GM18526 (cell line): ENCODE results near the gene KRTAP5-6.

Source experiments
- POLR2A ChIP-seq: IDR thresholded peaks from 3 replicates; pipeline ENCODE4 v1.6.1; 2011; ENCODE audit not compliant: insufficient read length; ENCODE audit errors: extremely low read depth

KRTAP5-6 gene, protein sequence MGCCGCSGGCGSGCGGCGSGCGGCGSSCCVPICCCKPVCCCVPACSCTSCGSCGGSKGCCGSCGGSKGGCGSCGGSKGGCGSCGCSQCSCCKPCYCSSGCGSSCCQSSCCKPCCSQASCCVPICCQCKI

DNA sequence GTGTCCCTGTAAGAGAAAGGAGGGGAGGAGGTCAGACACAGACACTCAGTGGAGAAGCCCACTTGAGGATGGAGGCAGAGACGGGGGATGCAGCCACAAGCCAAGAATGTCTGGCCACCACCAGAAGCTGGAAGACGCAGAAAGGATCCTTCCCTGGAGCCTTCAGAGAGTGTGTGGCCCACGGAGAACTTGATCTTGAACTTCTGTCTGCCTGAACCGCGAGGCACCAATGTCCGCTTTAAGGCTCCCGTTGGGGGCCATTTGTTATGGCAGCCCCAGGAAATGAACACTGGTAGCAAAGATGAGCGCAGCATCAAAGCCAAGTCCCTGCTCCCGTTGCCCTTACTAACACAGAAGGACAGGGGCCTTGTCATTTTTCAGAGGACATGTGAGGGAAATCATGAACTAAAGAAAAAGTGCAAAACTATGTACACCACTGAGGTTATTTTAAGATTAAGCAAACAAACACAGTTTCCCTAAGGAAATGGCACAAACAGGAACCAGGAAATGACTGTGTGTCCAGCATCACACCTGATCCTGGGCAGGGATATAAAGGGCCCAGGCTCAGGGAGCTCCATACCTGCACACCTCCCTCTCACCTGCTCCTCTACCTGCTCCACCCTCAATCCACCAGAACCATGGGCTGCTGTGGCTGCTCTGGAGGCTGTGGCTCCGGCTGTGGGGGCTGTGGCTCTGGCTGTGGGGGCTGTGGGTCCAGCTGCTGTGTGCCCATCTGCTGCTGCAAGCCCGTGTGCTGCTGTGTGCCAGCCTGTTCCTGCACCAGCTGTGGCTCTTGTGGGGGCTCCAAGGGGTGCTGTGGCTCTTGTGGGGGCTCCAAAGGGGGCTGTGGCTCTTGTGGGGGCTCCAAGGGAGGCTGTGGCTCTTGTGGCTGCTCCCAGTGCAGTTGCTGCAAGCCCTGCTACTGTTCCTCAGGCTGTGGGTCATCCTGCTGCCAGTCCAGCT, at the start of gene KRTAP5-6:
Gene KRTAP5-6 (plus strand): TSS at position 588 of the 963 bp plus-strand sequence. CDS start 51 bp downstream, at position 639.
- no peak for TF ChIP-seq POLR2A

DNA sequence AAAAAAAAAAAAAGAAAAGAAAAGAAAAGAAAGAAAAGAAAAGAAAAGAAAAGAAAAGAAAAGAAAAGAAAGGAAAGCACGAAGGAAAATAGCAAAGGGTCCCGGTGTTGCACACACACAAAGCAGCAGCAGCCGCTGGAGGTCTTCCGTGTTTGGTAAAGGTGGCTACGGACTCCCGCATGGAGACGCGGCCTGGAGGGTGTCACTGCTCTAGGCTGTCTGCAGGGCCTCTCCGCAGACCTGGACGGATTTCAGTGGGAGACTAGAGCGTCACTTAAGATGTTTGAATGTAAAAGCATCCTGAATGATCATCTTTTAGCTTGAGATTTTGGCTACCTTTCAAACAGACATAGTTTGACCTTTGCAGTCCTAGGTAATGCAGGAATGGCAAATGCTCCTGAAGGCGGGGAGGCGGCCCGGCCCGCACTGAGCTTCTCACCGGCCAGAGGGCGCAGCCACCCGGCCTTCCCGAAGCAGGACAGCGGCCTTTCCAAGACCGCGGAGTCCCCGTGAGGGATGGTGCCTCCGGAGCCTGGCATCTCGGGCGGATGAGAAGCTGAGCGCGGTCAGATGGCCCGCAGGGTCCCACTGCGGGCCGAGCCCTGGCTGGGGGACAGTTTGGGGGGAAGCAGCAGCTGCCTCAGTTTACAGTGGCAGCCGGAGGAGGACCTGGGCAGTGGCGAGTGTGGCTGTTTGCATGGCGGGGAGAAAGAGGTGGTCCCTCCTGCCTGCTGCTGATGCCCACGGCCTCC, 48.9 kb upstream of the KRTAP5-6 start:
- no peak for TF ChIP-seq POLR2A

DNA sequence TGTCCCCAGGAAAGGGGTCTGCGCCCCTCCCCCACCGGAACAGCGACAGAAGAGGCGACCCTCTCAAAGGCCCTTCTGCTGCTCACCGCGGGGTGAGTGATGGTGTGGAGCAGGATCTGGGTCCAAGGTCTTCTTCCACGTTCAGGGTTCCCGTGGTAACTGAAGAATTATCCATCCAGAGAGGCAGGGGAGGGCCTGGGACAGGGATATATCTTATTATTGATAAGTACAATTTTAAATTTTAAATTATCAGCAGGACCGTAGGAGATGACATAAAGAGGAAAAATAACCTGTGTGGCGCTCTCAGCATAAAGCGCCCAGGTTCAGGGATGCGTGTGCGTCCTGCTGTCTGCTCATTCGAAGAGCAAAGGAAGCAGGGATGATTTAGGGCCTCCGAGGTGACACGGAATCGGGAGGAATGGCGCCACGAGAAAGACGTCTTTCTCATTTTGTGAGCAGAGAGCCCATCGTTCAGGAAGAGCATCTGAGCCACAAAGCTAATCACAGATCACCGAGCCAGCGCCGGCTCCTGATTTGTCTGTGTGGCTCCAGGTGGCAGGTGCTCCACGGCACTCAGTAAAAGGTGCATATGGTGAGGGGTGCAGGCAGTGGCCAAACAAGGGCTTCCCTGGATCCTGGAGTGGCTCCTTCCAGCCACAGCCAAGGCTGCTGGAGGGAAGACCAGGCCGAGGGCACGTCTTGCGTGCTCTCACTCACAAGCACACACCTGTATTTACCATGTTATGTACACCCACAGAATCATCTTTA, 48.2 kb upstream of the KRTAP5-6 start:
- no peak for TF ChIP-seq POLR2A

DNA sequence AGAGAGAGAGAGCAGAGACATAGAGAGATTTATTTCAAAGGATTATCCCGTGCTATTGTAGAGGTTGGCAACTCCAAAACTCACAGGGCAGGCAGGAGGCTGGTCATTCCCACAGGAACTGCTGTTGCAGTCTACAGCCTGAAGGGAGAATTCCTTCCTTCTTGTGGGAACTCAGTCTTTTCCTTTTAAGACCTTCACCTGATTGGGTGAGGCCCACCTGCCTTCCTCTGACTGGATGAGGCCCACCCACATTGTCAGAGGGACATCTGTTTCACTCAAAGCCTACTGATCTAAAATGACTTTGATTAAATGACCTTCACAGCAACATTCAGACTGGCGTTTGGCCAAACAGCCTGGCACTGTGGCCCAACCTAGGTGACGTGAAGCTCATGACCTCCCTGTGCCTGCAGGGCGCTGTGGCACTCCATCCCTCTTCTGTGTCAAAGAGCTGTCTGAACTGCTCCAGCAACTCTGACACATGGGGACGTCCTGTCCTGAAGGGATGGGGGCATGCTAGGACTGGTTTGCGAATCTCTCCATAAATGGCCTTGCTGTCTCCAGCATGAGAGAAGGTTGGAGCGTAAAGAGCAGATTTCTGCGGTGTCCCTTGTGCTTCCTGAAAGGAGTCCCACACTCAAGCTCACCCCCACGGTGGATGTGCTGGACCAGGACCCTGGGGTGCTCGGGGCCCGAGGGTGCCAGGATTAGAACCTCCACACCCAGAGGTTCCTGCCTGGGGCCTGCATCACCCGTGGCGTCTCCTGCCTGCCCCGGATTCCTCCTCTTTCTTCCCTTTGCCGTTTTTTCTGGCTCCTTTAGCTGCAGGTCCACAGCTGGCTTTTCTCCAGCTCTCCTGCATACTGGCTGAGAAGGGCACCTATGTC, 46.7 kb upstream of the KRTAP5-6 start:
- TF ChIP-seq POLR2A, result no peak

DNA sequence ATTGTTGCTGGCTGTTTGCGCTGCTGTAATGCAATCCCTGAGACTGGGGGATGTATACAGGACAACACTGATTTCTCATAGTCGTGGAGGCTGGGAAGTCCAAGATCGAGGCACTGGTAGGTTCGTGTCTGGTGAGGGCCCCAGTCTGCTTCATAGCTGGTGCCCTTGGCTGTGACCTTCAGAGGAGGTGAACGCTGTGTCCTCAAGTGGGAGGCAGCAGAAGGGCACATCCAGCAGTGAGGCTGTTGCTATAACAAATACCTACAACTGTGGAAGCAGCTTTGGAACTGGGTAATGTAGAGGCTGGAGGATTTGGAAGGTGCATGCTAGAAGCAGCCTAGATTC, 46.1 kb upstream of the KRTAP5-6 start:
- no peak for TF ChIP-seq POLR2A

DNA sequence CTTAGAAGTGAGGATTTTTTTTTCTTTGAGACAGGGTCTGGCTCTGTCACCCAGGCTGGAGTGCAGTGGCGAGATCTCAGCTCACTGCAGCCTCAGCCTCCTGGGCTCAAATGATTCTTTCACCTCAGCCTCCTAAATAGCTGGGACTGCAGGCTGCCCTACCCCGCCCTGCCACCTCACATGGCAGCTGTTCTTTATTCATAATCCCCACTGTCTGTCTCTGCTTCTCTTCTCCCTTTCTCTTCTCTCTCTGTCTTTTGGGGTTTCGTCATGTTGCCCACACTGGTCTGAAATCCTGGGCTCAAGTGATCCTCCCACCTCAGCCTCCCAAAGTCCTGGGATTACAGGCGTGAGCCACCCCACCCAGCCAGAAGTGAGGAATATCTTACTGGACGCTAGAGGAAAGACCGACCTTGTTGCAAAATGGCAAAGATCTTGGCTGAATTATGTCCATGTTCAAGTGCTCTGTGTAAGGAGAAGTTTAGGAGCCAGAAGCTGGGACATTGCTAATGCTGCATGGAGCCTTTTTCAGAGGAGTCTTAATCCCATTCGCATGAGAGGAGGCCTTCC, 45.5 kb upstream of the KRTAP5-6 start:
- no peak for TF ChIP-seq POLR2A

DNA sequence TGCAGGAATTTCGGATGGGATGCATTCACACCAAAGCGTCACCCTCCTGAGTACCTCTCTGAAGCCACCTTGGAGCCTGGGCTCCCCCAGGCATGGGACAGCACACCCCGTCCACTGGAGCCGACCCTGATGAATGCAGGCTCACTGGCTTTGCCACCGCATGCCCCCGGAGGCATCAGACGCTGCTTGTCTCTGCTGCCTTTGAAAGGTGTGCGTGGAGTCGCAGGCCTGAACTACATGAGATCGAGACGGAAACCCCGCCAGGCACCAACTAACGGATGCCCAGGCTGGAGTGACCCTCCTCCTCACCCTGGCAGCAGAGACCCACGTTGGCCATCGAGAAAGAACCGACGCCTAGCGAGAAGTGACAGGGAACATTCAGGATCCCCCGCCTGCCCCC, 45.0 kb upstream of the KRTAP5-6 start:
- no peak for TF ChIP-seq POLR2A

DNA sequence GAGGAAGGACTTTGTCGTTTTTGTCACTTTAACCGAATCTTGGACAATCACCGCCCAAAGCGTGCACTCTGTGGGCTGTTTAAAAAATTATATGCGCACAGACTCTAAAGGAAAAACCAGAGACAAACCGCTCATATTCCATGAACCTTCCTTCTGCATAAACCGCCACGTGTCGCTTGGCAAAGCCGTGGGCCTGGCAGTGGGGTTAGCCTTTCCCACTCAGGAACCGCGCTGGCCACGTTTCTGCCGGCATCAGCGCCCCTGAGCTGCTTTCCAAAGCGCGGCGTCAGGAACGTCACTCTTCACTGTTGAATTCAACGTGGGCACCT, 44.6 kb upstream of the KRTAP5-6 start:
- no peak for TF ChIP-seq POLR2A

DNA sequence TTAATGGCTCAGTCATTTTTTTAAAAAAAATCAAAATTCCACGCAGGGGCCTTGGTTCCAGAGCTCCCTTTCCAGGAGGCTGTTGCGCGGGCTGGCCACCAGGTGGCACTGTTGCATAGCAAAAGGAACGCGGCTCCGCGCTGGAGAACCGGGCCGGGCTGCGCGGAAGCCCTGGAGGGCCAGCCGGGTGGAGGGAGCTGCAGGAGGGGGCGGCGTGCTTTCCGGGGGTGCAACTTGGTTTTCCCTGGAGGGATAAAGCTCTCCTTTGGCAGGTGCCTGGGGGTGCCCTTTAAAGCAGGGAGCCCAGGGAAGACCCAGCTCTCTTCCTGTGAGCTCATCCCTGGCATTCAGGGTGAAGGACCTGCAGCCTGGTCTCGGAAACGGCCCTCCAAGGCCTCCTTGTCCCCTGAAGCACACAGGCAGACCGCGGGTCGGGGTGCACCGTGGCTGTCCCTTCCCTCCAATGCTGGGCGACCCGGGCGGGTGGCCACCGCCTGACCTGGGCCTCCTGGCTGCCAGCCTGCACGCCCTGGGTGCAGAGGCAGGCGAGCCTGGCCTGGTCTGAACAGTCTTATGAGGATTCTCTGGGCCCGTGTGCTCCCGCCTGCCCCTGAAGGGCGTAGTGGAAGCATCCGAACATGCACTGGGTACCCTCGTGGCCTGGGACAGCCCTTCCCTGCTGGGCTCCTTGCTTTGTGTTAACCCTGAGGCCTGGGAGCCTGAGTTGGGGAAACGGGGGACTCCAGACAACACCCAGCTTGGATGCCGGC, 44.0 kb upstream of the KRTAP5-6 start:
- TF ChIP-seq POLR2A, result no peak

DNA sequence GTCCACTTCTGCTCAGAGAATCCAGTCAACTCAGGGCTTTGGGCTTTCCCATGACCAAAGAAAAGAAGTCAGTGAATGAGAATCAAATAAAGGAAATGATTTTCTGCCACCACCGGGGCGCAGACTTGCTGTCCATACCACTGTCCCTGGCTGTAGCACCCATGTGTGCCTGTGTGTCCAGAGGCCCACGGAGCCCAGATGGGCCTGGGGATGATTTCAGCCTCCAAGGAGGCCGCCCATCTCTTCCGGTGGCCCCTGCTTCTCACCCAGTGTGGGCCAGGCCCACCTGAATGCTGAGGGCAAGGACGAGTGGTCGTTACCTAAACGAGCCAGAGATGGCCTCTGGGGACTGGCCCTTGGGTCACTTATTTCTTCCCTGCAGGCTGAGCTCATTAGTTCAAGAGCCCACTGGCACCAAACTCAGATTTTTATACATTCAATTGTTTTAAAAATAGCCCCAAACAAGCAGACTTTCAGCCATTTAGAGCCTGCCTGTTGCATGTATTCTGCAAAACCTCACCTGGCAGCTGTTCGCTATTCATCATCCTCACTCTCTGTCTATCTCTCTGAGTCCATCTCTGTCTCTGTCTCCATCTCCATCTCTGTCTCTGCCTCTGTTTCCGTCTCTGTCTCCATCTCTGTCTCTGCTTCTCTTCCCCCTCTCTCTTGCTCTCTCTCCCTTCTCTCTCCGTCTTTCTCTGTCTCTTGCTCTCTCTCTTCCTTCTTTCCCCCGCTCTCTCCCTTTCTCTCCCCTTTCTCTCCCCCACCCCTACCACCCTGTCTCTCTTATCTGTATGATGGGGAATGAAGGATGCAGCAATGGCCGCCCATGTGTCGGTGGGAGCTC, 43.2 kb upstream of the KRTAP5-6 start:
- no peak for TF ChIP-seq POLR2A

DNA sequence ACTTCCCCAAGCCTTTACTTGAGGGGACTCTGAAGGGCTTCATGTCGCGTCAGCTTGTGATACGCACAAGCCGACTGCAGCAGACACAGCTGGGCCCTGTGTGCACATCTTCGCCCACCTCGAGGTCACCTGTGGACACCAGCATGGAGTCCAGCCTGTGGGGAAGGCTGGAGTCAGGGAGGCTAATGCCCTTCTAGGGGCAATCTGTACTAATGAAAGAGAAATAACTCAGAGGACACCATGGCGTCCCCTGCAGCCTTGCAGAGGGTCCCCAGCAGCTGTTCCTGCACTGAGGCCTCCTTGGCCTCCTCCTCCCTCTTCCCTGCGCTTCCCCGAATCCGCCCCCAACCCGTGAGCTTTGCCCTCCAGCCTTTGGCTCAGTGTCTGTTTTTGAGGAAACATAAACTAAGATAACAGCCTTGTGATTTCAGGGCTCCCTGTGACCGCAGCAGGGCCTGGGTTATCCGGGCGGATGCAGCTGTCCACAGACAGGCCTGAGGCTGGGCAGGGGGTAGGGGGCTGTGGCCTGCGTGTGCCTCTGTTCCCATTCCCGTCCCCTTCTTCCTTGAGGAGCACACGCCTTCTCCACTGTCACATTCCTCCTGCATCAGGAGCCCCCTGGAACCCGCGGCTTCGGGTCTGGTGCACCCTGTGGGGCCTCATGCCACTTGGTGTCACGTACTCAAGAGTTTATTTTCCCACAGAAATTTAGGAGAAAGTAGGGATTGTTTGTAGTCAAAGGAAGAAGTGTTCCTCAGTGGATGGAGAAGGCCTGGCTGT, 42.4 kb upstream of the KRTAP5-6 start:
- TF ChIP-seq POLR2A, result no peak
